Omental fat pad (tissue), 4 donors: ENCODE results near the gene LHFPL6. TPM values are rescaled to one million over a fixed set of nuclear protein-coding genes. Genes with fewer than 3 reads are reported as not detected.

Experiments
- ATAC-seq: fragments of 150-250 bp; one replicate; pipeline ENCODE4 v1.9.1; 2016; ENCODE audit warnings: mild to moderate bottlenecking, moderate library complexity; ENCODE audit not compliant: low FRiP score
- DNase-seq: peaks from one replicate; pipeline ENCODE4 v3.0.0-alpha.2; 2019; ENCODE audit warnings: low spot score
- CTCF ChIP-seq, 3 donors: fragments of 450-650 bp; IDR thresholded peaks; one replicate each; pipeline ENCODE4 v1.5.1; 2016 to 2017; ENCODE audit warnings: antibody characterized with exemption in 3 of 3, mild to moderate bottlenecking in 3 of 3, moderate library complexity in 2 of 3
- total RNA-seq, 4 donors: library from RNA; depleted of rRNA; stranded (reverse); fragments of >200 nt; gene quantifications; one replicate each; pipeline ENCODE4 v1.1.0, GENCODE V29; 2016

LHFPL6 gene
- total RNA-seq, 4 donors from 2014 or later = 66.1 to 208 (median 109) TPM

GRCh38 chr13:39485314-39485700 is 117.7 kb downstream of the LHFPL6 start:
- ATAC-seq (no peak), DNase-seq (no peak)
- no peak for TF ChIP-seq CTCF (IDR thresholded peaks at IDR 0.05)

- ATAC-seq (no peak), DNase-seq (no peak)
- no peak for TF ChIP-seq CTCF (IDR thresholded peaks at IDR 0.05)
Observed at GRCh38 chr13:39484506-39485313, 118.3 kb downstream of the LHFPL6 start.

GRCh38 chr13:39483326-39483725 is 119.7 kb downstream of the LHFPL6 start:
- no peak for TF ChIP-seq CTCF (IDR thresholded peaks at IDR 0.05)
- ATAC-seq (no peak), DNase-seq (no peak)

- TF ChIP-seq CTCF (IDR thresholded peaks at IDR 0.05) = no peak
- ATAC-seq (no peak), DNase-seq (no peak)
Observed at GRCh38 chr13:39481491-39481890, 121.5 kb downstream of the LHFPL6 start.

- no peak for DNase-seq
- no peak for TF ChIP-seq CTCF (IDR thresholded peaks at IDR 0.05)
- ATAC-seq = no peak
Observed at GRCh38 chr13:39474600-39474999, 128.4 kb downstream of the LHFPL6 start.

GRCh38 chr13:39469676-39470075 is 133.3 kb downstream of the LHFPL6 start:
- ATAC-seq (no peak), DNase-seq (no peak)
- no peak for TF ChIP-seq CTCF (IDR thresholded peaks at IDR 0.05)

- no peak for TF ChIP-seq CTCF (IDR thresholded peaks at IDR 0.05)
- no peak for ATAC-seq
- no peak for DNase-seq
Observed at GRCh38 chr13:39468306-39468705, 134.7 kb downstream of the LHFPL6 start.
